ENCODE results near the gene FCER1G. TPM values are rescaled to one million over a fixed set of nuclear protein-coding genes. Genes with fewer than 3 reads are reported as not detected.

The FCER1G gene
- total and polyA plus RNA-seq, 2 of the 8 experiments (the other 6 are each of a cell fraction or from before 2014, with no cell fraction given), result 1.6 TPM; not detected in 1

- Histone ChIP-seq H4K20me1 (replicated peaks in 1 of 2; ENCODE audit: control insufficient read depth in 1 of 2, insufficient read depth in 2 of 2, low read length in 2 of 2) (no peaks in the 10 kb centered on the region), H4K8ac (ENCODE audit: extremely low read depth, insufficient read depth, low read length) (peak overlapping the region; percentile 22; the same call in 1 of the 2 replicates), H3K23me2 (ENCODE audit: low read depth, low read length) (peaks cover 13% of the 10 kb centered on the region), H3K9ac (replicated peaks in 1 of 4; ENCODE audit: extremely low read depth in 1 of 4, low read depth in 3 of 4, low read length in 3 of 4) (peak overlapping the region in 2 of 4 experiments; percentile 31 to 47; a peak in 4 of 7 replicates), H2BK20ac (ENCODE audit: low read length) (peak overlapping the region; percentile 6; the same call in 1 of the 2 replicates), H2AK5ac (ENCODE audit: low read depth, low read length) (peak overlapping the region; percentile 89), H3K36me3 (ENCODE audit: control insufficient read depth in 2 of 4, insufficient read depth in 4 of 4, low read length in 3 of 4) (peaks cover 0 to 3% (median 3%) of the 10 kb centered on the region in 4 experiments; a peak in 4 of 8 replicates), H3K56ac (replicated peaks; ENCODE audit: insufficient read length, low read depth, low read length) (peak overlapping the region; percentile 43), H3K79me2 (ENCODE audit: control insufficient read depth in 1 of 2, insufficient read depth in 2 of 2, low read length in 2 of 2) (peaks cover 0 to 12% of the 10 kb centered on the region in 2 experiments; a peak in 2 of 4 replicates), H4K5ac (ENCODE audit: insufficient read length, low read depth, low read length) (peak overlapping the region; percentile 49), H3K27ac (ENCODE audit: low read depth, low read length) (peak overlapping the region; percentile 9; the same call in 1 of the 2 replicates), H3K4me3 (ENCODE audit: extremely low read depth in 1 of 4, insufficient read depth in 2 of 4, low read depth in 3 of 4, low read length in 4 of 4) (peak overlapping the region; percentile 13 to 51 (median 44); a peak in 7 of 8 replicates), H3K23ac (ENCODE audit: insufficient read length) (no peak overlapping the region), H2BK15ac (ENCODE audit: low read length) (peak overlapping the region; percentile 97; the same call in 1 of the 2 replicates), H3K79me1 (ENCODE audit: low read depth, low read length) (peaks cover 7% of the 10 kb centered on the region; the same call in 1 of the 2 replicates), H2BK120ac (replicated peaks; ENCODE audit: low read depth, low read length) (no peak overlapping the region), H3K4ac (replicated peaks; ENCODE audit: insufficient read length, low read depth, low read length) (peak overlapping the region; percentile 38), H3K18ac (ENCODE audit: extremely low read depth, low read length) (peak overlapping the region; percentile 90), H3K27me3 (replicated peaks in 1 of 4; ENCODE audit: control insufficient read depth in 3 of 4, extremely low read depth in 1 of 4, insufficient read depth in 3 of 4, low read length in 3 of 4) (no peaks in the 10 kb centered on the region), H2BK5ac (ENCODE audit: low read depth, low read length) (peak overlapping the region; percentile 75; the same call in 1 of the 2 replicates), H3K4me1 (replicated peaks in 1 of 4; ENCODE audit: control insufficient read depth in 3 of 4, insufficient read depth in 4 of 4, low read length in 3 of 4) (peaks cover 23 to 54% (median 48%) of the 10 kb centered on the region in 4 experiments), H3K9me3 (ENCODE audit: insufficient read depth in 2 of 2, low read depth in 1 of 2, low read length in 1 of 2) (no peaks in the 10 kb centered on the region), H2BK12ac (ENCODE audit: low read depth, low read length) (peak overlapping the region; percentile 86; the same call in 1 of the 2 replicates), H4K91ac (replicated peaks; ENCODE audit: insufficient read length, low read length) (peak overlapping the region; percentile 84), H2AFZ (ENCODE audit: low read length) (no peak overlapping the region), H3K14ac (ENCODE audit: insufficient read length) (no peak overlapping the region), H3K4me2 (ENCODE audit: insufficient read depth in 1 of 2, low read depth in 2 of 2, low read length in 2 of 2) (peak overlapping the region; percentile 67 to 80)
- POLR2A ChIA-PET (ENCODE audit: partially characterized antibody), result interaction anchor here (0.6 to 3.0 kb wide), 16 partner anchors 8 to 211 kb away, joined by 3 to 13 read pairs (median 4); partner anchors contain the start of genes APOA2, B4GALT3, DEDD and PPOX
- CTCF ChIA-PET (ENCODE audit: partially characterized antibody), result interaction anchor here (0.7 to 17.6 kb wide), 16 partner anchors 9 to 184 kb away, joined by 3 to 427 read pairs (median 4); partner anchors contain the start of genes APOA2, B4GALT3, FCER1G and PCP4L1
- FAIRE-seq (no peak), DNase-seq (ENCODE audit: low read depth in 1 of 2, low spot score in 2 of 2) (peak in 1 of 2 experiments; percentile 78)
- WGBS, 2 experiments (ENCODE audit: extremely low coverage in 1 of 2, insufficient coverage in 1 of 2, insufficient read length in 1 of 2, insufficient replicate concordance in 2 of 2, low coverage in 1 of 2, low lambda C conversion rate in 2 of 2, missing lambda C conversion rate in 1 of 2), result 20% methylated on average over 20 of the region's 20 CpGs; no CpG with 5 or more reads in 1 of the 2 experiments
- TF ChIP-seq HDAC2 (IDR thresholded peaks at IDR 0.05; ENCODE audit: borderline replicate concordance in 1 of 2, low read depth in 2 of 2, low read length in 2 of 2) (no peak), TAF1 (IDR thresholded peaks at IDR 0.05; ENCODE audit: low read depth, low read length) (peak; percentile 45), RBBP5 (IDR thresholded peaks at IDR 0.05; ENCODE audit: borderline replicate concordance, low read depth, low read length) (0 out of 2 replicates have a peak, but pooled peaks have one; percentile 67), CTCF (IDR thresholded peaks at IDR 0.05; ENCODE audit: control extremely low read depth in 1 of 3, insufficient read depth in 1 of 3, low read depth in 1 of 3, low read length in 3 of 3) (peak; percentile 35 to 46 (median 45)), TBP (IDR thresholded peaks at IDR 0.05; ENCODE audit: low read depth, low read length) (peak; percentile 36; the same call in 1 of the 2 replicates), CEBPB (IDR thresholded peaks at IDR 0.05; ENCODE audit: low read depth, low read length) (no peak), POLR2AphosphoS5 (IDR thresholded peaks at IDR 0.05; ENCODE audit: low read depth, low read length) (peak; percentile 34), TAF7 (optimal IDR thresholded peaks at IDR 0.05; ENCODE audit: borderline replicate concordance, low read depth, low read length) (no peak)
These were observed 16.8 kb upstream of the FCER1G start for GRCh38 chr1:161198194-161198896.
